Measurements from ENCODE around the gene PRKN. TPM values are rescaled to one million over a fixed set of nuclear protein-coding genes. Genes with fewer than 3 reads are reported as not detected.

Gene PRKN
- total RNA-seq, 1 donor from 2014 or later = 5.1 TPM

GRCh38 chr6:162053084-162053483 lies 674.5 kb downstream of the PRKN start:
- no peak overlapping the region for H3K4me3 Mint-ChIP-seq (ENCODE audit: unreplicated experiment)
- peaks cover 4% of the 10 kb centered on the region for H3K27me3 Mint-ChIP-seq (ENCODE audit: unreplicated experiment)
- no peaks in the 10 kb centered on the region for H3K36me3 Mint-ChIP-seq (ENCODE audit: low read depth, unreplicated experiment)
- H3K4me1 Mint-ChIP-seq (ENCODE audit: unreplicated experiment) = peaks cover 6% of the 10 kb centered on the region
- H3K9me3 Mint-ChIP-seq (ENCODE audit: unreplicated experiment) = no peaks in the 10 kb centered on the region
- no peak for TF ChIP-seq CTCF (IDR thresholded peaks at IDR 0.05; ENCODE audit: unreplicated experiment)
- no peak for DNase-seq (ENCODE audit: low spot score)
- no peak overlapping the region for H3K27ac Mint-ChIP-seq (ENCODE audit: unreplicated experiment)

GRCh38 chr6:162050579-162050978 lies 677.0 kb downstream of the PRKN start:
- no peak for DNase-seq (ENCODE audit: low spot score)
- peaks cover 3% of the 10 kb centered on the region for H3K27me3 Mint-ChIP-seq (ENCODE audit: unreplicated experiment)
- H3K27ac Mint-ChIP-seq (ENCODE audit: unreplicated experiment) = no peak overlapping the region
- peaks cover 4% of the 10 kb centered on the region for H3K4me1 Mint-ChIP-seq (ENCODE audit: unreplicated experiment)
- H3K9me3 Mint-ChIP-seq (ENCODE audit: unreplicated experiment) = no peaks in the 10 kb centered on the region
- H3K4me3 Mint-ChIP-seq (ENCODE audit: unreplicated experiment) = no peak overlapping the region
- no peak for TF ChIP-seq CTCF (IDR thresholded peaks at IDR 0.05; ENCODE audit: unreplicated experiment)
- no peaks in the 10 kb centered on the region for H3K36me3 Mint-ChIP-seq (ENCODE audit: low read depth, unreplicated experiment)

- Mint-ChIP-seq H3K9me3 (ENCODE audit: unreplicated experiment) (no peaks in the 10 kb centered on the region), H3K4me3 (ENCODE audit: unreplicated experiment) (no peak overlapping the region), H3K27ac (ENCODE audit: unreplicated experiment) (no peak overlapping the region), H3K36me3 (ENCODE audit: low read depth, unreplicated experiment) (no peaks in the 10 kb centered on the region), H3K27me3 (ENCODE audit: unreplicated experiment) (no peaks in the 10 kb centered on the region), H3K4me1 (ENCODE audit: unreplicated experiment) (no peaks in the 10 kb centered on the region)
- no peak for DNase-seq (ENCODE audit: low spot score)
- TF ChIP-seq CTCF (IDR thresholded peaks at IDR 0.05; ENCODE audit: unreplicated experiment) = no peak
These were observed 681.2 kb downstream of the PRKN start for GRCh38 chr6:162046324-162046723.

- no peak for DNase-seq (ENCODE audit: low spot score)
- no peaks in the 10 kb centered on the region for H3K27me3 Mint-ChIP-seq (ENCODE audit: unreplicated experiment)
- H3K4me1 Mint-ChIP-seq (ENCODE audit: unreplicated experiment) = no peaks in the 10 kb centered on the region
- H3K4me3 Mint-ChIP-seq (ENCODE audit: unreplicated experiment) = no peak overlapping the region
- no peak overlapping the region for H3K27ac Mint-ChIP-seq (ENCODE audit: unreplicated experiment)
- no peaks in the 10 kb centered on the region for H3K36me3 Mint-ChIP-seq (ENCODE audit: low read depth, unreplicated experiment)
- no peaks in the 10 kb centered on the region for H3K9me3 Mint-ChIP-seq (ENCODE audit: unreplicated experiment)
- no peak for TF ChIP-seq CTCF (IDR thresholded peaks at IDR 0.05; ENCODE audit: unreplicated experiment)
These were observed 694.9 kb downstream of the PRKN start for GRCh38 chr6:162032620-162033019.

GRCh38 chr6:162029873-162030576 lies 697.5 kb downstream of the PRKN start:
- no peaks in the 10 kb centered on the region for H3K4me1 Mint-ChIP-seq (ENCODE audit: unreplicated experiment)
- H3K27ac Mint-ChIP-seq (ENCODE audit: unreplicated experiment) = no peak overlapping the region
- no peaks in the 10 kb centered on the region for H3K9me3 Mint-ChIP-seq (ENCODE audit: unreplicated experiment)
- no peaks in the 10 kb centered on the region for H3K36me3 Mint-ChIP-seq (ENCODE audit: low read depth, unreplicated experiment)
- no peak for DNase-seq (ENCODE audit: low spot score)
- TF ChIP-seq CTCF (IDR thresholded peaks at IDR 0.05; ENCODE audit: unreplicated experiment) = no peak
- no peak overlapping the region for H3K4me3 Mint-ChIP-seq (ENCODE audit: unreplicated experiment)
- no peaks in the 10 kb centered on the region for H3K27me3 Mint-ChIP-seq (ENCODE audit: unreplicated experiment)
